ENCODE results near the gene SH3D19. TPM values are rescaled to one million over a fixed set of nuclear protein-coding genes. Genes with fewer than 3 reads are reported as not detected.

SH3D19 gene
- total RNA-seq, 1 experiment from 2014 or later: 45.3 TPM

DNA sequence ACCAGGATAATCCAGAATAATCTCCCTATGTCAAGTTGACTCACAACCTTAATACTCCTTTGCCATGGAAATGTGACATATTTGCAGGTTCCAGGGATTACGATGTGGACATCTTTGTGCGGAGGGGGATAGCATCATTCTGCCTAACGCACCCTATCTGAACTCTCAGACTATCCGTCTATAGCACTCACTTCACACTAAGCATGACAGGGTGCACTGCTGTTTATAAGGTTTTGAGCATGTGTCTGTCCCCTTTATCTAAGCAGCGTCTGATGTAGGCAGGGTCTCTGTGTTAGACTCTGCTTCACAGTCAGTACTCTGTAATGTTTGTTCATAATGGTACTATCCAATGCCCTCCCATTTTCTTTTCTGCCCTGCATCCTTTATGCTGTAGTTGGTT lies 91.8 kb downstream of the SH3D19 start:
- no peak for DNase-seq (ENCODE audit: low read depth)

- no peak for DNase-seq (ENCODE audit: low read depth)
Observed at GRCh38 chr4:151231915-151232595, 93.3 kb downstream of the SH3D19 start.

DNA sequence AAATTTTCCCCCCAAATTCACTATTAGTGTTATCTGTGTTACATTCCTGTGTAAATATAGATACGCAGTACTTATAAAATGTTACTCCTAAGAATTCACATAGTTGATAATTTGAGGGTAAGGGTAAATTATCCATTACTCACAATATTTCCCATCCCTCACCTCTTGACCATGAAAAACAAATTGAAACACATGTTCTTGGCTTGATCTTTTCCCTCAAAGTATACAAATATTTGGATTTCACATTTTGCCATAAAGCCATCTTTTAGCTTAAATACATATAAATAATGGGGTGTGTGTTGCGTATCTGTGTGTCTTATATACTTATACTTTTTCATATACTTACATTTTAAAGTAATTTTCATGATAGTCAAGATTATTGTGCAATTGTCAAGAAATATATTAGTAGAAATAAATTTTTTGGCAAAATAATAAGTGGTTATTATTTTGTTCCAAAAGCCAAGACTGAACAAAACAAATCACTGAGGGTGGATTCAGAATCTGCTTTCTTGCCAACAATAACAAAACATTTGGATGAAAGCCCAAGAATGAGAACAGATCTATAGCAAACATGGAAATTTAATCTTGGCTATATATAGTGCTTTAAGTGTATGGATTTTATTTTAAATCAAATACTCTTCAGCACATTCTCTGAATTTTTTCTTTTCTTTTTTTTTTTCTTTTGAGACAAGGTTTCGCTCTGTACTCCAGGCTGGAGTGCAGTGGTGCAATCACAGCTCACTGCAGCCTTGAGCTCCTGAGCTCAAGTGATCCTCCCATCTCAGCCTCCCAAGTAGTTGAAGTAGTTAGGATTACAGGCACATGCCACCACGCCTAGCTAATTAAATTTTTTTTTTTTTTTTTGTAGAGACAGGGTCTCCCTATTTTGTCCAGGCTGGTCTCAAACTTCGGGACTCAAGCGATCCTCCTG lies 97.0 kb downstream of the SH3D19 start:
- peak; percentile 12 for DNase-seq (ENCODE audit: low read depth)

- DNase-seq (ENCODE audit: low read depth): peak; percentile 82
Observed at GRCh38 chr4:151227731-151228130, 97.7 kb downstream of the SH3D19 start.

DNA sequence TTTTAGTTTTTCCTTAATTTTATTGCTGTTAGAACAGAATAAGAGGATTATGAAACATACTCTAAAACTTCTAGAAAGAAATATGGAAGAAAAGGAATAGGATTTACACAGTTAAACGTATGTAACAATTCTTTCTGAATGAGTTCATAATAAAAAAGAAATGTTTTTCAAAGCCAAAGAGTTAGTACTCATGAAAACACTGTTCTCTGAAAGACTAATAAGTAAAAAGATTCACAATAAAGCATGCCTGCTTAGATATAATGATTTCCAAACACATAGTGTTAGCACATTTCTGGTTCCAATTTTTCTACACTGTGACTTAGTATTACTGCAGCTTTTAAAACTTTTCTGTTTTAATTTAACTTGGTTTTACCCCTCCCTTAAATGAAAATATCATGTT lies 98.2 kb downstream of the SH3D19 start:
- DNase-seq (ENCODE audit: low read depth): no peak

- DNase-seq (ENCODE audit: low read depth): peak; percentile 85
Observed at GRCh38 chr4:151226004-151226932, 99.1 kb downstream of the SH3D19 start.

DNA sequence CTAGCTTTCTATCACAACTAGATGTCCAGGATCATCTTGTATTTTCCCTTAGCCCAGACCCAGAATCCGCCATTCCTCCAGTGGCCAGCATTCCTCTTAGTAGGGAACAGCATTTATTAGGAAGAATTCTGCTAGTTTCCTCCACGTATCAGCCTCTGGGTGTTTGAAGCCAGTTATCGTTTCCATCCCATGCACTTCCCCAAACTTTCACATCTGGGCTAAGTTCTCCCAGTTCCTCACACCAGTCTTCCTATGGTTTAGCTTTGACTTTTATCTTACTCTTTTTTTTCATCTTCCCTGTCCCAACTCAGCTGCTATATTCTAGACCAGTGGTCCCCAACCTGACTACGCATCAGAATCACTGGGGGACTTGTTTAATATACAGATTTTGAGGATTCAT lies 101.9 kb downstream of the SH3D19 start:
- no peak for DNase-seq (ENCODE audit: low read depth)

GRCh38 chr4:151219948-151220347 lies 105.5 kb downstream of the SH3D19 start:
- no peak for DNase-seq (ENCODE audit: low read depth)

- no peak for DNase-seq (ENCODE audit: low read depth)
Observed at GRCh38 chr4:151219091-151219490, 106.3 kb downstream of the SH3D19 start.

GRCh38 chr4:151218343-151218742 lies 107.1 kb downstream of the SH3D19 start:
- peak; percentile 38 for DNase-seq (ENCODE audit: low read depth)

DNA sequence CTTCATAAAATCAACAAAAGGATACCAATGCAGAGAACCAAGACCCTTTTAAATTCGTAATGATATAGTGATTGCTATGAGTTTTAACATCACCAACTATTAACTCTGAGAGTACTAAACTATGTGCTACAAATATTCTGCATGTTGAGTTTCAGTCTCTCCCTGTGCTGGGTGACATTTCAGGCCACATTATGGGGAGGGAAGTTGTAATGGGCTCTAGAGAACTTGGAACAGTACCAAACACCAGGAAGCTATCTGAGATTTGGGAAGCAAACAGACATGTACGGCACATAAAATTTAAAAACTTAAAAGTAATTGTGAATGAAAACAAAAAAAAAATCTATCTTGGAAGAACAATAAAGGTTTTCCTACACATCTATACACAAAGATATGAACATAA lies 108.1 kb downstream of the SH3D19 start:
- DNase-seq (ENCODE audit: low read depth): no peak

GRCh38 chr4:151215295-151215694 lies 110.1 kb downstream of the SH3D19 start:
- no peak for DNase-seq (ENCODE audit: low read depth)

DNA sequence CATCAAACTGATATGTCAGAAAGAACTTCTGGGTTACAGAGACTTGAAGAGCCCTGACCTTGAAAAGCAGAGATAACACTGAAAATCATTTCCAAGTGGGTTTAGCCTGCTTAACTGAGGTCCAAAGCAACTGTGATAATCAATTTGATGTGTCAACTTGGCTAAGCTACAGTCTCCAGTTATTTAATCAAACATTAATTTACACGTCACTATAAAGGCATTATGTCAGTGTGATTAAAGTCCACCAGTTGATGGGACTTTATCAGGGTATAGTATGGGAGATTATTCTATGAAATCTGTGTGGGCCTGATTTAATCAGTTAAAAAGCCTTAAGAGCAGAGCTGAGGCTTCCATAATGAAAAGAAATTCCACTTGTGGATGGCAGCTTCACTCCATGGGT lies 117.5 kb downstream of the SH3D19 start:
- DNase-seq (ENCODE audit: low read depth): no peak

DNA sequence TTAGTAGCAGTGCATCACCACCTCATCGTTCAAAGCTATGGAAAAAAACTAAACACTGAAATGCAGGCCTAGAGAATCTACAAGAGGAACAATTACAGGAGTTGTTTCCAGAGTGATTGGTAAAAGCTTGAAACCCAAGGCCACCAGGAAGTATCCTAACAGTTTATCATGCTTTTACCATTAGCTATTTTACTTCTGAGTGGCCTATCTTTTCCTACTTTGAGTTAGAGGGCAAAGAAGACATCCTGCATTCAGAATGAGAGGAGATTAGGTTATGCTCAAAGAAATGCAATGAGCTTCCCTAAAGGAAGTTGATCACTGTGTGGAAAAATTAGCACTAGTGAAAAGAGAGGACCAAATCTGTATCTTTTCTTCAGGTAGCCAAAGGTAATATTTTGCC lies 118.2 kb downstream of the SH3D19 start:
- DNase-seq (ENCODE audit: low read depth): no peak

DNA sequence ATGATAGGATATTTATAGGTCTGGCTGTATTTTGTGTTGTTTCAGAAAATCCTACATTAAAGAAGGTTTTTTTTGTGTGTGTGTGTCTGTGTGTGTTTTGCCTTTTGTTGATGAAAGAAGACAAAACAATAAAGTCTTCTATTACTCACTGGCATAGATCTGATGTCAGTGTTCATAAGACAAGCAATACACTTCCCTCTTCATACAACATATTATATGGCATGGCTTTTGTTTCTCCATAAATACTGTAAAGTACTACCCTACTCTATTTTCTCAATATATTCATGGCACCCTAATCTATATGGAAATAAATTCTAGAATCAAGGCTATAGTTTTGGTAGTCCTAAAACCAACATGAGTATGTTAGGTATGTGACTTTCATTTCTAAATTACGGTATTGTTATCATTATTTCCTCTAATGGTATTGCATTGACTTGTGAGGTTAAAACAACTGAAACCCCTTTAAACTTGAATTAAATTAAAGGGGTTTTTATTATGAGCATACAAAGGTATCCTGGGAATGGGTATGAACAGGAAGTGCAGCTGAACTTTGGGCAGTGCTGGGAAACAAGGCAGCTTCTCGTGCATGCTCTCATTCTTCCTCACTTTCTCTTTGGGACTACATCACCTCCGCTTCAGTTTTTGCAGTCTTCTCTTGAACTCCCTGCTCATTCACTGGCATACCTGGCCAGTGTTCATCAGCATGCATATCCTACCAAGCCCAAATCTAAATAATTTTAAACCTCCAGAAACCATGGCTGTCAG lies 119.0 kb downstream of the SH3D19 start:
- DNase-seq (ENCODE audit: low read depth): no peak

GRCh38 chr4:151205722-151206121 lies 119.7 kb downstream of the SH3D19 start:
- no peak for DNase-seq (ENCODE audit: low read depth)

GRCh38 chr4:151204925-151205524 lies 120.4 kb downstream of the SH3D19 start:
- no peak for DNase-seq (ENCODE audit: low read depth)

- DNase-seq (ENCODE audit: low read depth): peak; percentile 47
Observed at GRCh38 chr4:151202851-151203455, 122.5 kb downstream of the SH3D19 start.

- no peak for DNase-seq (ENCODE audit: low read depth)
Observed at GRCh38 chr4:151202381-151202780, 123.0 kb downstream of the SH3D19 start.

Measured in LHCN-M2 (cell line).